Measurements from ENCODE around the gene ACOXL. TPM values are rescaled to one million over a fixed set of nuclear protein-coding genes. Genes with fewer than 3 reads are reported as not detected.

Gene ACOXL
- total and polyA plus RNA-seq, 2 experiments from 2014 or later, result not detected

DNA sequence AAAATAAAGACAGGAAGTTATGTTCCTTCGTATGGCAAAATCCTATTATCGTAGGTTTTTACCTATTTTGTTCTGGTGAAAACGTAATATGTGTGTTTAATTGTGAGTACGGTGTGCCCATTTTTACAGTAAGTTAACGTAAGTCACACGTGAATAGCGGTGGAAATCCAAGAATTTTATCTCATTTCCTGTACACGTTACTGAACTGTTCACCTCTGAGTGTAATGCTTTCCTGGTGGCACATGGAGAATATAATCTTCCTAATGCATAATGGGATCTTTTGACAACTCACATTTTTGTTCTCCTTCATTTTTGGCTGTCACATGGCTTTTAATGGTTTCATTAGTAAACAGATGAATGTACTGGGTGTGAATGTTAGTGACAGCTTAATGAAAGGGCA is 416.6 kb downstream of the ACOXL start:
- Histone ChIP-seq H2AFZ (no peak overlapping the region), H3K36me3 (ENCODE audit: low read depth) (no peaks in the 10 kb centered on the region), H3K9ac (no peak overlapping the region), H3K27me3 (replicated peaks; ENCODE audit: insufficient read depth) (no peaks in the 10 kb centered on the region), H3K4me2 (ENCODE audit: unreplicated experiment) (no peak overlapping the region), H3K9me2 (ENCODE audit: insufficient read depth) (no peaks in the 10 kb centered on the region), H3K9me3 (ENCODE audit: low read depth) (no peaks in the 10 kb centered on the region), H3K27ac (no peak overlapping the region), H4K20me1 (ENCODE audit: insufficient read depth) (no peaks in the 10 kb centered on the region), H3F3A (ENCODE audit: insufficient read depth) (no peaks in the 10 kb centered on the region), H3K4me3 (no peak overlapping the region), H3K4me1 (ENCODE audit: insufficient read depth) (no peaks in the 10 kb centered on the region), H3K79me2 (ENCODE audit: insufficient read depth) (no peaks in the 10 kb centered on the region)
- no peak for DNase-seq
- no peak for TF ChIP-seq EZH2 (IDR thresholded peaks at IDR 0.05; ENCODE audit: insufficient read depth, poor library complexity, severe bottlenecking)
- no peak for TF ChIP-seq EZH2phosphoT487 (IDR thresholded peaks at IDR 0.05; ENCODE audit: insufficient read depth, low read depth)
- in situ Hi-C loops (cut with MboI), result no loop called here
- 89 to 93% methylated on average over 8 of the region's 8 CpGs for WGBS, 2 experiments (ENCODE audit: low coverage in 1 of 2, low lambda C conversion rate in 2 of 2, missing lambda C conversion rate in 2 of 2)

DNA sequence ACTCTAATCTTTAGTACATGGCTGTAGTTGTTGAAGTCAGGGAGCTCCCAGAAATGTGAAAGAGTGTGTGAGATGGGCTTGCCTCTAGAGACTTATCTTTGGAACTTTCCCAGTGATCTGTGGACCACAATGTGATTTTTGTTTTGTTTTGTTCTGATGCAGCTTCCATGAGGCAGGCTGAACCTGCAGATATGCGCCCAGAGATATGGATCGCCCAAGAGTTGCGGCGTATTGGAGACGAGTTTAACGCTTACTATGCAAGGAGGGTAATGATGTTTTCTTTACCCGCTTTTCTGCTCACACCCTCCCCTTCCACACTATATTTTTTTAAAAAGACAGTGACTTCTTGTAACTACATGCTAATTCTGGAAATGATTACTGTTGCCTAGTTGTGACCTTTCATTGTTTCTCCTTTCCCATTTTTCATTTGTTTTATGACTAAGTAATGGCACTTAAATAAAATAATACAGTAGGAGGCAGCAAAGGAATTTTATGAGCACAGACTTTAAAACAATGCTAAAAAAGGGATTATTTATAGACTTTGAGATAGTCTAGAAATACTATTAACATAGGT is 417.6 kb downstream of the ACOXL start:
- no peak for TF ChIP-seq EZH2phosphoT487 (IDR thresholded peaks at IDR 0.05; ENCODE audit: insufficient read depth, low read depth)
- no peak for TF ChIP-seq EZH2 (IDR thresholded peaks at IDR 0.05; ENCODE audit: insufficient read depth, poor library complexity, severe bottlenecking)
- Histone ChIP-seq H3F3A (ENCODE audit: insufficient read depth) (no peaks in the 10 kb centered on the region), H3K4me1 (ENCODE audit: insufficient read depth) (no peaks in the 10 kb centered on the region), H3K4me3 (no peak overlapping the region), H4K20me1 (ENCODE audit: insufficient read depth) (no peaks in the 10 kb centered on the region), H3K9ac (no peak overlapping the region), H3K79me2 (ENCODE audit: insufficient read depth) (no peaks in the 10 kb centered on the region), H2AFZ (no peak overlapping the region), H3K27me3 (replicated peaks; ENCODE audit: insufficient read depth) (no peaks in the 10 kb centered on the region), H3K36me3 (ENCODE audit: low read depth) (no peaks in the 10 kb centered on the region), H3K9me3 (ENCODE audit: low read depth) (no peaks in the 10 kb centered on the region), H3K27ac (no peak overlapping the region), H3K4me2 (ENCODE audit: unreplicated experiment) (no peak overlapping the region), H3K9me2 (ENCODE audit: insufficient read depth) (no peaks in the 10 kb centered on the region)
- 96 to 98% methylated on average over 7 of the region's 7 CpGs for WGBS, 2 experiments (ENCODE audit: low coverage in 1 of 2, low lambda C conversion rate in 2 of 2, missing lambda C conversion rate in 2 of 2)
- in situ Hi-C loops (cut with MboI), result no loop called here
- no peak for DNase-seq

DNA sequence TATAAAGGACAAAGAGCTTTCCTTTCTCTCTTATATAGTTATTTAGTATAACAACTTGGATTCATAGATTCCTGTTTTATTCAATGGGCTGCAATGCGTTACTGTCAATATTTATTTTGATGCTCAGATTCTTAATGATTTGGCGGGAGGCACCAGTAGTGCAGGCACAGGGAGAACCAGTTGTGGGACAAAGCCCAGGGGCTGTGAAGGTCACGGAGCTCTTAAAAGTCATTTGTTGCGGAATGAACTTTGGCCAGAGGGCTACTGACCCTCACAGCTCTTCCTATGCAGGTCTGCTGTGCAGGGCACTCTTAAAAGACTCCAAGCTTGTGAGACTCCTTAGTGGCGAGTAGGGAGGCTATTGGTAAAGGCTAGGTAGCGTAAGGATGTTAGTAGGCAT is 422.4 kb downstream of the ACOXL start:
- Histone ChIP-seq H4K20me1 (ENCODE audit: insufficient read depth) (no peaks in the 10 kb centered on the region), H2AFZ (no peak overlapping the region), H3K79me2 (ENCODE audit: insufficient read depth) (no peaks in the 10 kb centered on the region), H3K36me3 (ENCODE audit: low read depth) (no peaks in the 10 kb centered on the region), H3F3A (ENCODE audit: insufficient read depth) (no peaks in the 10 kb centered on the region), H3K27ac (no peak overlapping the region), H3K4me2 (ENCODE audit: unreplicated experiment) (no peak overlapping the region), H3K9me2 (ENCODE audit: insufficient read depth) (no peaks in the 10 kb centered on the region), H3K27me3 (replicated peaks; ENCODE audit: insufficient read depth) (no peaks in the 10 kb centered on the region), H3K4me1 (ENCODE audit: insufficient read depth) (peaks cover 8% of the 10 kb centered on the region), H3K9me3 (ENCODE audit: low read depth) (no peaks in the 10 kb centered on the region), H3K4me3 (no peak overlapping the region), H3K9ac (no peak overlapping the region)
- DNase-seq, result no peak
- 65 to 67% methylated on average over 6 of the region's 6 CpGs for WGBS, 2 experiments (ENCODE audit: low coverage in 1 of 2, low lambda C conversion rate in 2 of 2, missing lambda C conversion rate in 2 of 2)
- in situ Hi-C loops (cut with MboI), result no loop called here
- TF ChIP-seq EZH2phosphoT487 (IDR thresholded peaks at IDR 0.05; ENCODE audit: insufficient read depth, low read depth), result no peak
- TF ChIP-seq EZH2 (IDR thresholded peaks at IDR 0.05; ENCODE audit: insufficient read depth, poor library complexity, severe bottlenecking), result no peak

DNA sequence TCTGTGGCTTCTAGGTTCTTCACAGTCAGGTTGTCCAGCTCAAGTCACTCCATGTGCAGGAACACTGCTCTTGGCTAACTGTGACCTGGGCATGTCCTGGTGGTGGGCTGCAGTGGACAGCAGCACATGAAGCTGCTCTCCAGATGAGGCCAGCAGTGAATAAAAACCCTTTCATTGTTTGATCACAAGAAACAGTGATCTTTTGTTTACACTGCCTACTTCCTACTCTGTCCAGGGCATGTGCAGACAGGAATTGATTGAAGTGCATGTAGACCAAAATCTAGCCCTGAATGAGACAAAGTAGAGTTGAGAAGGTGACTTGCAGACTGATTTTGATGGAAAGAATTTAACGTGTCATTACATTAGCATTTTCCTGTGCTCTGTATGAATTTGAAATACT is 423.2 kb downstream of the ACOXL start:
- H3K36me3 ChIP-seq (ENCODE audit: low read depth), result no peaks in the 10 kb centered on the region
- H3K79me2 ChIP-seq (ENCODE audit: insufficient read depth), result no peaks in the 10 kb centered on the region
- no peaks in the 10 kb centered on the region for H3K9me3 ChIP-seq (ENCODE audit: low read depth)
- H3K4me3 ChIP-seq, result no peak overlapping the region
- 89 to 100% methylated on average over 1 of the region's 1 CpG for WGBS, 2 experiments (ENCODE audit: low coverage in 1 of 2, low lambda C conversion rate in 2 of 2, missing lambda C conversion rate in 2 of 2)
- TF ChIP-seq EZH2phosphoT487 (IDR thresholded peaks at IDR 0.05; ENCODE audit: insufficient read depth, low read depth) (no peak), EZH2 (IDR thresholded peaks at IDR 0.05; ENCODE audit: insufficient read depth, poor library complexity, severe bottlenecking) (no peak)
- no peaks in the 10 kb centered on the region for H3K9me2 ChIP-seq (ENCODE audit: insufficient read depth)
- no peak overlapping the region for H3K27ac ChIP-seq
- no peaks in the 10 kb centered on the region for H3K27me3 ChIP-seq (replicated peaks; ENCODE audit: insufficient read depth)
- peaks cover 17% of the 10 kb centered on the region for H3K4me1 ChIP-seq (ENCODE audit: insufficient read depth)
- no peak overlapping the region for H3K9ac ChIP-seq
- H4K20me1 ChIP-seq (ENCODE audit: insufficient read depth), result no peaks in the 10 kb centered on the region
- H2AFZ ChIP-seq, result no peak overlapping the region
- DNase-seq, result no peak
- in situ Hi-C loops (cut with MboI), result no loop called here
- peaks cover 3% of the 10 kb centered on the region; the same call in 1 of the 2 replicates for H3F3A ChIP-seq (ENCODE audit: insufficient read depth)
- H3K4me2 ChIP-seq (ENCODE audit: unreplicated experiment), result no peak overlapping the region

DNA sequence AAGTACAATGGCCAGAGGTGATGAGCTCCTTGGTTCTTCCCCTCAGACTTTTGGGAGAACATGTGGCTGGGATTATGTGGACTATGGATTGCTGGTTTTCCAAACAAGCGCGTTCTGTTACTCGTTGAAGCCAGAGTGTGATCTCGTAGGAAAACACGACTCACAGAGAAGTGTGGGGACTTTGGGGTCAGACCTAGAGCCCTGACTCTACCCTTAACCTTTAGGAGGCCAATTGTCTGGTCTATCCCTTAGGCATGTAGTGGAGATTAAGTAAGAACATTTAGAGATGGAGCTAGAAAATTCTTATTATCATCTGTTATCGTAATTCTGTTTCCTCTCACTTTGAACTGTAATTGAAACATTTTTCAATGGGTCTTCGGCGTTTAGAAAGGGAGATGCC is 424.2 kb downstream of the ACOXL start:
- TF ChIP-seq EZH2phosphoT487 (IDR thresholded peaks at IDR 0.05; ENCODE audit: insufficient read depth, low read depth), result no peak
- TF ChIP-seq EZH2 (IDR thresholded peaks at IDR 0.05; ENCODE audit: insufficient read depth, poor library complexity, severe bottlenecking), result no peak
- H3K9me2 ChIP-seq (ENCODE audit: insufficient read depth), result no peaks in the 10 kb centered on the region
- no peak overlapping the region for H2AFZ ChIP-seq
- no peaks in the 10 kb centered on the region for H3K9me3 ChIP-seq (ENCODE audit: low read depth)
- H3K27ac ChIP-seq, result no peak overlapping the region
- H3K4me2 ChIP-seq (ENCODE audit: unreplicated experiment), result no peak overlapping the region
- in situ Hi-C loops (cut with MboI), result no loop called here
- no peak overlapping the region for H3K9ac ChIP-seq
- 87 to 89% methylated on average over 8 of the region's 8 CpGs for WGBS, 2 experiments (ENCODE audit: low coverage in 1 of 2, low lambda C conversion rate in 2 of 2, missing lambda C conversion rate in 2 of 2)
- no peaks in the 10 kb centered on the region for H4K20me1 ChIP-seq (ENCODE audit: insufficient read depth)
- H3F3A ChIP-seq (ENCODE audit: insufficient read depth), result peaks cover 9% of the 10 kb centered on the region; the same call in 1 of the 2 replicates
- H3K36me3 ChIP-seq (ENCODE audit: low read depth), result no peaks in the 10 kb centered on the region
- no peaks in the 10 kb centered on the region for H3K27me3 ChIP-seq (replicated peaks; ENCODE audit: insufficient read depth)
- H3K4me3 ChIP-seq, result no peak overlapping the region
- H3K79me2 ChIP-seq (ENCODE audit: insufficient read depth), result no peaks in the 10 kb centered on the region
- peaks cover 24% of the 10 kb centered on the region for H3K4me1 ChIP-seq (ENCODE audit: insufficient read depth)
- no peak for DNase-seq
